Coronary artery (tissue), 2 donors: ENCODE measurements around the gene SPON1.

Experiments
- DNase-seq: peaks from one replicate; pipeline ENCODE4 v3.0.0-alpha.2; 2017; ENCODE audit warnings: low spot score
- H3K27ac ChIP-seq, 2 donors: fragments of 200-600 bp; sonication (generic); one replicate each; pipeline ENCODE4 v1.5.1; 2016 to 2019
- H3K4me3 ChIP-seq: fragments of 200-600 bp; sonication (generic); 2 replicates; pipeline ENCODE4 v1.5.1; 2016; ENCODE audit warnings: mild to moderate bottlenecking, moderate library complexity
- TF ChIP-seq, protein P1 (sequence below): fragments of 200-600 bp; sonication (generic); IDR thresholded peaks from one replicate; pipeline ENCODE4 v1.5.1; 2019; ENCODE audit warnings: antibody characterized with exemption

The SPON1 gene

DNA sequence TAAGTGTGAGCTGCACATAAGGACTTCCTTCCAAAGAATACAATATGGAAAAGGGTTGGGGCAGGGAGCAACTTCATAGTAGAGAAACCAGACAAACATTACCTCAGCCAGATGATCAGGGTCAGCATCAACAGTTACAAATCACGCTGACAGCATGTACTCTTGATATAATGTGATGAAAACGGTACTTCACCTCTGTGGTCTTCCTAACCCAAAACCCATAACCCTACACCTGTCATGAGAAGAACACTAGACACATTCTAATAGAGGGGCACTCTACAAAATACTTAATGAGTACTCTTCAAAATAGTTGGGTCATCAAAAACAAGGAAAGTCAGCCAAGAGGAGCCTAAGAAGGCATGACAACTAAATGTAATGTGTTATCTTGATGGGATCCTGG, 352.6 kb downstream of the SPON1 start:
- no peak for DNase-seq
- TF ChIP-seq, protein P1, sequence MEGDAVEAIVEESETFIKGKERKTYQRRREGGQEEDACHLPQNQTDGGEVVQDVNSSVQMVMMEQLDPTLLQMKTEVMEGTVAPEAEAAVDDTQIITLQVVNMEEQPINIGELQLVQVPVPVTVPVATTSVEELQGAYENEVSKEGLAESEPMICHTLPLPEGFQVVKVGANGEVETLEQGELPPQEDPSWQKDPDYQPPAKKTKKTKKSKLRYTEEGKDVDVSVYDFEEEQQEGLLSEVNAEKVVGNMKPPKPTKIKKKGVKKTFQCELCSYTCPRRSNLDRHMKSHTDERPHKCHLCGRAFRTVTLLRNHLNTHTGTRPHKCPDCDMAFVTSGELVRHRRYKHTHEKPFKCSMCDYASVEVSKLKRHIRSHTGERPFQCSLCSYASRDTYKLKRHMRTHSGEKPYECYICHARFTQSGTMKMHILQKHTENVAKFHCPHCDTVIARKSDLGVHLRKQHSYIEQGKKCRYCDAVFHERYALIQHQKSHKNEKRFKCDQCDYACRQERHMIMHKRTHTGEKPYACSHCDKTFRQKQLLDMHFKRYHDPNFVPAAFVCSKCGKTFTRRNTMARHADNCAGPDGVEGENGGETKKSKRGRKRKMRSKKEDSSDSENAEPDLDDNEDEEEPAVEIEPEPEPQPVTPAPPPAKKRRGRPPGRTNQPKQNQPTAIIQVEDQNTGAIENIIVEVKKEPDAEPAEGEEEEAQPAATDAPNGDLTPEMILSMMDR, result no peak
- Histone ChIP-seq H3K4me3 (no peak overlapping the region), H3K27ac (no peak overlapping the region)
